HEK293 (cell line): ENCODE results near the gene ANK2.

ENCODE experiments used
- MYNN ChIP-seq: fragments of 450-650 bp; formaldehyde crosslinking; IDR thresholded peaks from 2 replicates; pipeline ENCODE4 v1.5.1; 2016; ENCODE audit warnings: missing biosample characterization, missing genetic modification characterization, borderline replicate concordance
- TF ChIP-seq, protein P1 (sequence below): fragments of 450-650 bp; formaldehyde crosslinking; IDR thresholded peaks from 2 replicates; pipeline ENCODE4 v1.5.1; 2016; ENCODE audit warnings: missing biosample characterization, missing genetic modification characterization

DNA sequence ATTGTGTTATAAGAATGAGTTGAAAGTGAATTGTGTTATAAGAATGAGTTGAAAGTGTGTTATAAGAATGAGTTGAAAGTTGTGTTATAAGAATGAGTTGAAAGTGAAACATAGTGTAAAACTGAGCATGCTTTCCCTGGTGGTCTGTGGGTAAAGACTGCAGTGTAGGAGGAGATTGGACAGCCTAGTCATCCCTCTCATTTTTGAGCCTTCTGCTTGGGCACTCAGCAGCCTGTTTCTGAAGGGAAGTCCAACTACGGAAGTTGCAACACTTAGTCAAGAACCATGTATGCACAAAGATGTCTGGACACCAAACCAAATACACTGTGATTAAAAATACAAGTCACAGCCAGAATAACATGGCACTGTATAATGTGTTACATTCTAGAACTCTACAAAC lies 72.6 kb downstream of the ANK2 start:
- TF ChIP-seq, protein P1, sequence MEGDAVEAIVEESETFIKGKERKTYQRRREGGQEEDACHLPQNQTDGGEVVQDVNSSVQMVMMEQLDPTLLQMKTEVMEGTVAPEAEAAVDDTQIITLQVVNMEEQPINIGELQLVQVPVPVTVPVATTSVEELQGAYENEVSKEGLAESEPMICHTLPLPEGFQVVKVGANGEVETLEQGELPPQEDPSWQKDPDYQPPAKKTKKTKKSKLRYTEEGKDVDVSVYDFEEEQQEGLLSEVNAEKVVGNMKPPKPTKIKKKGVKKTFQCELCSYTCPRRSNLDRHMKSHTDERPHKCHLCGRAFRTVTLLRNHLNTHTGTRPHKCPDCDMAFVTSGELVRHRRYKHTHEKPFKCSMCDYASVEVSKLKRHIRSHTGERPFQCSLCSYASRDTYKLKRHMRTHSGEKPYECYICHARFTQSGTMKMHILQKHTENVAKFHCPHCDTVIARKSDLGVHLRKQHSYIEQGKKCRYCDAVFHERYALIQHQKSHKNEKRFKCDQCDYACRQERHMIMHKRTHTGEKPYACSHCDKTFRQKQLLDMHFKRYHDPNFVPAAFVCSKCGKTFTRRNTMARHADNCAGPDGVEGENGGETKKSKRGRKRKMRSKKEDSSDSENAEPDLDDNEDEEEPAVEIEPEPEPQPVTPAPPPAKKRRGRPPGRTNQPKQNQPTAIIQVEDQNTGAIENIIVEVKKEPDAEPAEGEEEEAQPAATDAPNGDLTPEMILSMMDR (tag by site-specific recombination), result no peak
- no peak for TF ChIP-seq MYNN (tag by site-specific recombination)
